ENCODE measurements around the gene TACSTD2. TPM values are rescaled to one million over a fixed set of nuclear protein-coding genes. Genes with fewer than 3 reads are reported as not detected.

The TACSTD2 gene
- total RNA-seq, 1 experiment from 2014 or later, result 1.2 TPM

GRCh38 chr1:58591806-58592205 lies 14.8 kb upstream of the TACSTD2 start:
- Histone ChIP-seq H3T11ph (ENCODE audit: low read length) (no peak overlapping the region), H3K79me2 (ENCODE audit: insufficient read depth, low read length) (no peaks in the 10 kb centered on the region), H2BK15ac (ENCODE audit: low read depth, low read length) (no peak overlapping the region), H3K23me2 (ENCODE audit: insufficient read length, low read depth, low read length, poor library complexity, severe bottlenecking) (no peaks in the 10 kb centered on the region), H3K4me2 (ENCODE audit: insufficient read depth, insufficient read length, low read length) (no peak overlapping the region), H3K79me1 (ENCODE audit: insufficient read depth, low read depth, low read length, poor library complexity, severe bottlenecking) (no peaks in the 10 kb centered on the region), H3K9ac (ENCODE audit: extremely low read depth, insufficient read length, low read length) (no peak overlapping the region), H3K27ac (ENCODE audit: insufficient read length, low read depth, low read length) (no peak overlapping the region), H3K4me1 (ENCODE audit: insufficient read depth, low read length) (no peaks in the 10 kb centered on the region), H2AFZ (ENCODE audit: low read length) (no peak overlapping the region), H2AK5ac (ENCODE audit: insufficient read length, low read length) (no peak overlapping the region), H3K27me3 (ENCODE audit: insufficient read depth, low read length) (no peaks in the 10 kb centered on the region), H3K4ac (ENCODE audit: low read depth, low read length) (no peak overlapping the region), H4K91ac (ENCODE audit: insufficient read length, low read depth, low read length) (no peak overlapping the region), H2BK12ac (ENCODE audit: insufficient read length, low read depth, low read length) (no peak overlapping the region), H3K56ac (ENCODE audit: insufficient read length, low read depth, low read length) (no peak overlapping the region), H3K18ac (ENCODE audit: insufficient read length, low read depth, low read length) (no peak overlapping the region), H2BK5ac (ENCODE audit: insufficient read length, low read length) (no peak overlapping the region), H3K23ac (ENCODE audit: insufficient read length, low read depth, low read length) (no peak overlapping the region), H2BK120ac (ENCODE audit: low read depth, low read length, poor library complexity, severe bottlenecking) (no peak overlapping the region), H2BK20ac (ENCODE audit: low read depth, low read length, poor library complexity, severe bottlenecking) (no peak overlapping the region), H4K20me1 (ENCODE audit: control insufficient read depth, insufficient read depth, insufficient read length) (no peaks in the 10 kb centered on the region), H3K9me3 (ENCODE audit: control insufficient read depth, low read depth, low read length) (no peaks in the 10 kb centered on the region), H4K5ac (ENCODE audit: insufficient read length, low read depth, low read length) (no peak overlapping the region), H4K8ac (replicated peaks; ENCODE audit: insufficient read length, low read depth, low read length) (no peak overlapping the region), H3K14ac (ENCODE audit: insufficient read depth, low read length) (no peak overlapping the region)
- DNase-seq, result no peak
- Mint-ChIP-seq H3K4me3 (no peak overlapping the region), H3K27ac (no peak overlapping the region; a peak in 1 of 7 replicates), H3K36me3 (ENCODE audit: insufficient read depth in 1 of 3, low read depth in 3 of 3) (no peaks in the 10 kb centered on the region), H3K27me3 (ENCODE audit: low read depth) (peaks cover 4% of the 10 kb centered on the region), H3K9me3 (no peaks in the 10 kb centered on the region), H3K4me1 (0 out of 4 replicates have a peak, but pooled peaks cover 0 to 6% of the 10 kb centered on the region in 2 experiments)
- no CpG with 5 or more reads among the region's 1 CpG for WGBS (ENCODE audit: extremely low coverage, insufficient read length, low lambda C conversion rate)
- TF ChIP-seq, protein P1, sequence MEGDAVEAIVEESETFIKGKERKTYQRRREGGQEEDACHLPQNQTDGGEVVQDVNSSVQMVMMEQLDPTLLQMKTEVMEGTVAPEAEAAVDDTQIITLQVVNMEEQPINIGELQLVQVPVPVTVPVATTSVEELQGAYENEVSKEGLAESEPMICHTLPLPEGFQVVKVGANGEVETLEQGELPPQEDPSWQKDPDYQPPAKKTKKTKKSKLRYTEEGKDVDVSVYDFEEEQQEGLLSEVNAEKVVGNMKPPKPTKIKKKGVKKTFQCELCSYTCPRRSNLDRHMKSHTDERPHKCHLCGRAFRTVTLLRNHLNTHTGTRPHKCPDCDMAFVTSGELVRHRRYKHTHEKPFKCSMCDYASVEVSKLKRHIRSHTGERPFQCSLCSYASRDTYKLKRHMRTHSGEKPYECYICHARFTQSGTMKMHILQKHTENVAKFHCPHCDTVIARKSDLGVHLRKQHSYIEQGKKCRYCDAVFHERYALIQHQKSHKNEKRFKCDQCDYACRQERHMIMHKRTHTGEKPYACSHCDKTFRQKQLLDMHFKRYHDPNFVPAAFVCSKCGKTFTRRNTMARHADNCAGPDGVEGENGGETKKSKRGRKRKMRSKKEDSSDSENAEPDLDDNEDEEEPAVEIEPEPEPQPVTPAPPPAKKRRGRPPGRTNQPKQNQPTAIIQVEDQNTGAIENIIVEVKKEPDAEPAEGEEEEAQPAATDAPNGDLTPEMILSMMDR (conservative IDR thresholded peaks at IDR 0.05), result no peak
